ENCODE results near the gene PID1.

DNA sequence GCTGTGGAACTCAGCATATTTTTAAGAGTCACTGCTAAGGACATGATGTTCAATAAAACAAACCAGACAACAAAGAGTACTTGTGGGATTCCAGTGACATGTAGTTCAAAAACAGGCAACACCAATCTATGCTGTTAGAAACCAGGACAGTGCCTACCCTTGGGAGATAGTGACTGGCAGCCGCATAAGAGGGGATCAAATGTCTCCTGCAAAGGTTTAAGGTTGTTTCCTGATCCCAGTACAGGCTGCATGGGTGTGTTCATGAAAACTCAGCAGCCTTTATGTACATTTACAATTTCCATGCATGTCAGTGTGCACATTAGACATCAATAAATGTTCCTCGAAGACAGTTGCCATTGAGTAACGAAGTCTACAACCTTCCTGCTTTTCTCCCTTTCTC is 183.8 kb downstream of the PID1 start:
- TF ChIP-seq, protein P1, sequence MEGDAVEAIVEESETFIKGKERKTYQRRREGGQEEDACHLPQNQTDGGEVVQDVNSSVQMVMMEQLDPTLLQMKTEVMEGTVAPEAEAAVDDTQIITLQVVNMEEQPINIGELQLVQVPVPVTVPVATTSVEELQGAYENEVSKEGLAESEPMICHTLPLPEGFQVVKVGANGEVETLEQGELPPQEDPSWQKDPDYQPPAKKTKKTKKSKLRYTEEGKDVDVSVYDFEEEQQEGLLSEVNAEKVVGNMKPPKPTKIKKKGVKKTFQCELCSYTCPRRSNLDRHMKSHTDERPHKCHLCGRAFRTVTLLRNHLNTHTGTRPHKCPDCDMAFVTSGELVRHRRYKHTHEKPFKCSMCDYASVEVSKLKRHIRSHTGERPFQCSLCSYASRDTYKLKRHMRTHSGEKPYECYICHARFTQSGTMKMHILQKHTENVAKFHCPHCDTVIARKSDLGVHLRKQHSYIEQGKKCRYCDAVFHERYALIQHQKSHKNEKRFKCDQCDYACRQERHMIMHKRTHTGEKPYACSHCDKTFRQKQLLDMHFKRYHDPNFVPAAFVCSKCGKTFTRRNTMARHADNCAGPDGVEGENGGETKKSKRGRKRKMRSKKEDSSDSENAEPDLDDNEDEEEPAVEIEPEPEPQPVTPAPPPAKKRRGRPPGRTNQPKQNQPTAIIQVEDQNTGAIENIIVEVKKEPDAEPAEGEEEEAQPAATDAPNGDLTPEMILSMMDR (IDR thresholded peaks at IDR 0.05), result no peak
- TF ChIP-seq POLR2A (IDR thresholded peaks at IDR 0.05), result no peak
